Epidermal melanocyte (primary cell): ENCODE data around the gene SLC30A10.
"Not testable (repeated sequence)": the region's sequence is repeated elsewhere in the genome, so short reads cannot be mapped to it uniquely, and the experiment has no call there.

Experiments
- DNase-seq: peaks from one replicate; pipeline ENCODE4 v3.0.0; 2011; ENCODE audit warnings: low spot score; ENCODE audit not compliant: insufficient read length

SLC30A10 gene

GRCh38 chr1:219927298-219927955, 930 bp downstream of the SLC30A10 start:
- DNase-seq: no peak

- DNase-seq: no peak
These were observed 1.9 kb downstream of the SLC30A10 start for GRCh38 chr1:219926363-219926998.

GRCh38 chr1:219924342-219924741, 4.0 kb downstream of the SLC30A10 start:
- DNase-seq: no peak

- DNase-seq: no peak
These were observed 10.4 kb downstream of the SLC30A10 start for GRCh38 chr1:219917851-219918466.

GRCh38 chr1:219917281-219917680, 11.1 kb downstream of the SLC30A10 start:
- DNase-seq: no peak

GRCh38 chr1:219916257-219916656, 12.1 kb downstream of the SLC30A10 start:
- DNase-seq: no peak

GRCh38 chr1:219913005-219913770, 15.2 kb downstream of the SLC30A10 start:
- no peak for DNase-seq

- DNase-seq: no peak
These were observed 17.6 kb downstream of the SLC30A10 start for GRCh38 chr1:219910716-219911115.

GRCh38 chr1:219909476-219909875, 18.9 kb downstream of the SLC30A10 start:
- DNase-seq: no peak

GRCh38 chr1:219908170-219908569, 20.2 kb downstream of the SLC30A10 start:
- no peak for DNase-seq

GRCh38 chr1:219907772-219908070, 20.6 kb downstream of the SLC30A10 start:
- no peak for DNase-seq

- no peak for DNase-seq
These were observed 21.2 kb downstream of the SLC30A10 start for GRCh38 chr1:219906924-219907771.

GRCh38 chr1:219906565-219906923, 21.8 kb downstream of the SLC30A10 start:
- not testable (repeated sequence) for DNase-seq

GRCh38 chr1:219905524-219905923, 22.8 kb downstream of the SLC30A10 start:
- no peak for DNase-seq

- DNase-seq: no peak
These were observed 23.4 kb downstream of the SLC30A10 start for GRCh38 chr1:219904934-219905333.

GRCh38 chr1:219903353-219903871, 24.9 kb downstream of the SLC30A10 start:
- no peak for DNase-seq

- no peak for DNase-seq
These were observed 25.4 kb downstream of the SLC30A10 start for GRCh38 chr1:219902951-219903350.

GRCh38 chr1:219900882-219901281, 27.5 kb downstream of the SLC30A10 start:
- DNase-seq: no peak

GRCh38 chr1:219900201-219900600, 28.2 kb downstream of the SLC30A10 start:
- DNase-seq: no peak

- no peak for DNase-seq
These were observed 30.0 kb downstream of the SLC30A10 start for GRCh38 chr1:219898375-219898774.

- DNase-seq: no peak
These were observed 30.4 kb downstream of the SLC30A10 start for GRCh38 chr1:219897914-219898313.
